ENCODE measurements around the gene NTRK1. TPM values are rescaled to one million over a fixed set of nuclear protein-coding genes. Genes with fewer than 3 reads are reported as not detected.

Gene NTRK1
- total RNA-seq, 2 donors from 2014 or later: 0.56 to 1.1 TPM

- H3K27me3 ChIP-seq: peaks cover 16% of the 10 kb centered on the region
- H3K9ac ChIP-seq (ENCODE audit: low read depth in 2 of 2, low read length in 2 of 2): no peak overlapping the region
- intact Hi-C loops (cut with DNase I): loop anchor here (5.0 to 10.0 kb wide), 2 partner anchors 37 to 205 kb away; no protein-coding TSS in a partner anchor
These were observed 29.3 kb downstream of the NTRK1 start for GRCh38 chr1:156889802-156890580.

DNA sequence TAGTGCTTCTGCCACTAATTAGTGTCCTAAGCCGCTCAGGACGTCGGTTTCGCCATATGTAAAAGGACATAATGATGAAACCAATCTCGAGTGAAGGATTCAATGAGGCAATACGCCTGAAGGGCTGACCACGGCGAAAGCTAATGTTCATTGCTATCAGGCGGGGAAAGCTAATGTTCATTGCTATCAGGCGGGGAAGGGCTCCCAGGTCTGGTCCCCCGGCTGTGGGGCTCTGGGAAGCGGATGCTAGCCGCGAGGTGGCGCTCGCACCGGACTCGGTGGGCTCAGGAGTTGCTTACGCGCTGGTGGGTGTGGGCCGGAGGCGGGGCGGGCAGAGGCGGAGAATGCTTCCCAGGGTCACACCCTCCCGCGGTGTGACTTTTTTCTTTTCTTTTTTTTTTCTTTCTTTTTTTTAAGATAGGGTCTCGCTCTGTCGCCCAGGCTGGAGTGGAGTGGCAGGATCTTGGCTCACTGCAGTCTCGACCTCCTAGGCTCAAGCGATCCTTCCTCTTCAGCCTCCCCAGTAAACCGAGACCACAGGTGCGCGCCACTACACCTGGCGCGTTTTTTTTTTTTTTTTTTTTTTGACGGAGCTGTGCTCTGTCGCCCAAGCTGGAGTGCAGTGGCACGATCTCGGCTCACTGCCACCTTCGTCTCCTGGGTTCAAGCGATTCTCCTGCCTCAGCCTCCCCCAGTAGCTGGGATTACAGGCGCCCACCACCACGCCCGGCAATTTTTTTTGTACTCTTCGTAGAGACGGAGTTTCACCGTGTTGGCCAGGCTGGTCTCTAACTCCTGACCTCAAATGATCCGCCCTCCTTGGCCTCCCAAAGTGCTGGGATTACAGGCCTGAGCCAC, 31.8 kb downstream of the NTRK1 start:
- TF ChIP-seq, protein P1, sequence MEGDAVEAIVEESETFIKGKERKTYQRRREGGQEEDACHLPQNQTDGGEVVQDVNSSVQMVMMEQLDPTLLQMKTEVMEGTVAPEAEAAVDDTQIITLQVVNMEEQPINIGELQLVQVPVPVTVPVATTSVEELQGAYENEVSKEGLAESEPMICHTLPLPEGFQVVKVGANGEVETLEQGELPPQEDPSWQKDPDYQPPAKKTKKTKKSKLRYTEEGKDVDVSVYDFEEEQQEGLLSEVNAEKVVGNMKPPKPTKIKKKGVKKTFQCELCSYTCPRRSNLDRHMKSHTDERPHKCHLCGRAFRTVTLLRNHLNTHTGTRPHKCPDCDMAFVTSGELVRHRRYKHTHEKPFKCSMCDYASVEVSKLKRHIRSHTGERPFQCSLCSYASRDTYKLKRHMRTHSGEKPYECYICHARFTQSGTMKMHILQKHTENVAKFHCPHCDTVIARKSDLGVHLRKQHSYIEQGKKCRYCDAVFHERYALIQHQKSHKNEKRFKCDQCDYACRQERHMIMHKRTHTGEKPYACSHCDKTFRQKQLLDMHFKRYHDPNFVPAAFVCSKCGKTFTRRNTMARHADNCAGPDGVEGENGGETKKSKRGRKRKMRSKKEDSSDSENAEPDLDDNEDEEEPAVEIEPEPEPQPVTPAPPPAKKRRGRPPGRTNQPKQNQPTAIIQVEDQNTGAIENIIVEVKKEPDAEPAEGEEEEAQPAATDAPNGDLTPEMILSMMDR (IDR thresholded peaks at IDR 0.05): peak; percentile 83
- Histone ChIP-seq H3K36me3 (no peaks in the 10 kb centered on the region), H3K9ac (ENCODE audit: low read depth in 2 of 2, low read length in 2 of 2) (no peak overlapping the region), H3K4me1 (no peaks in the 10 kb centered on the region), H3K27me3 (peaks cover 16% of the 10 kb centered on the region), H3K9me3 (no peaks in the 10 kb centered on the region), H3K4me3 (no peak overlapping the region), H3K27ac (no peak overlapping the region)
- peak; percentile 94 for DNase-seq
- intact Hi-C loops (cut with DNase I): loop anchor here (5.0 kb wide), 1 partner anchor 35 kb away; no protein-coding TSS in a partner anchor

More at GRCh38 chr1:156889802-156890580, 29.3 kb downstream of the NTRK1 start:
- TF ChIP-seq, protein P1 (IDR thresholded peaks at IDR 0.05): peak; percentile 77
- Histone ChIP-seq H3K9me3 (no peaks in the 10 kb centered on the region), H3K4me1 (no peaks in the 10 kb centered on the region), H3K4me3 (no peak overlapping the region), H3K27ac (no peak overlapping the region), H3K36me3 (no peaks in the 10 kb centered on the region)
- DNase-seq: peak; percentile 84

- H3K9ac ChIP-seq (ENCODE audit: low read depth in 2 of 2, low read length in 2 of 2): peak within 1 kb of the TSS in 1 of 2 donors; percentile 62
- peaks cover 16% of the 10 kb centered on the region for H3K27me3 ChIP-seq
- intact Hi-C loops (cut with DNase I): loop anchor here (5.0 kb wide), 1 partner anchor 34 kb away; no protein-coding TSS in a partner anchor
These were observed 32.6 kb downstream of the NTRK1 start, which contains the start of gene PEAR1 for GRCh38 chr1:156893048-156893953. TSS of gene PEAR1 (plus strand) at chr1:156893718. CDS start at chr1:156903927, 10,209 bp downstream.

GRCh38 chr1:156894001-156894400, 33.3 kb downstream of the NTRK1 start:
- peak overlapping the region; percentile 10 for H3K4me3 ChIP-seq
- no peaks in the 10 kb centered on the region for H3K9me3 ChIP-seq
- H3K36me3 ChIP-seq: no peaks in the 10 kb centered on the region
- intact Hi-C loops (cut with DNase I): loop anchor here (5.0 kb wide), 1 partner anchor 33 kb away; no protein-coding TSS in a partner anchor
- DNase-seq: no peak
- H3K27ac ChIP-seq: no peak overlapping the region
- TF ChIP-seq, protein P1 (IDR thresholded peaks at IDR 0.05): no peak
- H3K27me3 ChIP-seq: peaks cover 16% of the 10 kb centered on the region
- H3K9ac ChIP-seq (ENCODE audit: low read depth in 2 of 2, low read length in 2 of 2): peak overlapping the region in 1 of 2 donors; percentile 48
- H3K4me1 ChIP-seq: no peaks in the 10 kb centered on the region

More at GRCh38 chr1:156893048-156893953, 32.6 kb downstream of the NTRK1 start, which contains the start of gene PEAR1:
- no peaks in the 10 kb centered on the region for H3K36me3 ChIP-seq
- no peaks in the 10 kb centered on the region for H3K4me1 ChIP-seq
- H3K4me3 ChIP-seq: peak within 1 kb of the TSS; percentile 10
- H3K9me3 ChIP-seq: no peaks in the 10 kb centered on the region
- TF ChIP-seq, protein P1 (IDR thresholded peaks at IDR 0.05): no peak
- no peak for DNase-seq
- H3K27ac ChIP-seq: peak within 1 kb of the TSS; percentile 50

Measured in colonic mucosa (tissue), 4 donors.